Fibroblast of pulmonary artery (primary cell): ENCODE measurements around the gene GMPR2.
A peak's percentile ranks its signal among the peaks of the same experiment; 100 is the strongest.

ENCODE experiments used
- DNase-seq: peaks from one replicate; pipeline ENCODE4 v3.0.0-alpha.2; 2010; ENCODE audit warnings: low read depth
- H3K4me3 ChIP-seq: replicated peaks from 2 replicates; pipeline ENCODE4 v1.5.1; 2011; ENCODE audit warnings: low read depth, mild to moderate bottlenecking, control low read depth, low read length, moderate library complexity
- CTCF ChIP-seq: IDR thresholded peaks from 2 replicates; pipeline ENCODE4 v1.5.1; 2011; ENCODE audit warnings: mild to moderate bottlenecking, control low read depth, low read length, inconsistent platforms; ENCODE audit errors: missing control alignments

Gene GMPR2

GRCh38 chr14:24232645-24233537 is at the start of gene GMPR2:
TSS of gene GMPR2 (plus strand) at chr14:24232929. CDS start at chr14:24233254, 325 bp downstream.
- no peak for TF ChIP-seq CTCF
- no peak for DNase-seq
- H3K4me3 ChIP-seq: peak within 1 kb of the TSS; percentile 93

- DNase-seq: no peak
- TF ChIP-seq CTCF: no peak
- no peak overlapping the region for H3K4me3 ChIP-seq
Observed at GRCh38 chr14:24183014-24183481, 49.7 kb upstream of the GMPR2 start.

GRCh38 chr14:24184104-24184970 is 48.4 kb upstream of the GMPR2 start:
- no peak for DNase-seq
- TF ChIP-seq CTCF: no peak
- H3K4me3 ChIP-seq: no peak overlapping the region

GRCh38 chr14:24185026-24185425 is 47.7 kb upstream of the GMPR2 start:
- no peak overlapping the region for H3K4me3 ChIP-seq
- TF ChIP-seq CTCF: no peak
- DNase-seq: no peak

GRCh38 chr14:24185741-24186140 is 47.0 kb upstream of the GMPR2 start:
- no peak for DNase-seq
- no peak overlapping the region for H3K4me3 ChIP-seq
- TF ChIP-seq CTCF: no peak

- no peak for DNase-seq
- no peak for TF ChIP-seq CTCF
- no peak overlapping the region for H3K4me3 ChIP-seq
Observed at GRCh38 chr14:24186831-24187538, 45.7 kb upstream of the GMPR2 start.
